SK-N-SH (cell line): ENCODE measurements around the gene ABCC5. TPM values are rescaled to one million over a fixed set of nuclear protein-coding genes. Genes with fewer than 3 reads are reported as not detected.

Experiments
- CTCF ChIA-PET: fragments of 300-600, 350-600 bp; formaldehyde crosslinking; extraction: SDS; loops from one replicate; lab custom pipeline; 2021; lab: Yijun Ruan, JAX
- POLR2A ChIA-PET: fragments of 350-600 bp; sonication (Branson Sonifier 250); formaldehyde crosslinking; extraction: SDS; loops from one replicate; lab custom pipeline; 2020; ENCODE audit warnings: antibody characterized with exemption, inconsistent platforms; lab: Yijun Ruan, JAX
- DNase-seq: peaks from one replicate; pipeline ENCODE4 v3.0.0; 2012
- H2AFZ ChIP-seq: fragments of 200-600 bp; sonication (generic); 2 replicates; pipeline ENCODE4 v1.8.1; 2016; ENCODE audit warnings: antibody characterized with exemption, mild to moderate bottlenecking, low read depth
- H3F3A ChIP-seq: fragments of 200-600 bp; sonication (generic); replicated peaks from 2 replicates; pipeline ENCODE3; 2016; ENCODE audit warnings: antibody characterized with exemption, mild to moderate bottlenecking; ENCODE audit not compliant: insufficient read depth
- H3K27ac ChIP-seq, 2 experiments: fragments of 200-500 bp in 1 of 2; fragments of 200-600 bp in 1 of 2; sonication (Bioruptor generic) in 1 of 2; sonication (generic), shearing (Covaris generic) in 1 of 2; 2 replicates each; pipeline versions ENCODE4 v1.5.1 to v1.6.1; 2014 to 2016; ENCODE audit warnings: low read depth in 2 of 2, inconsistent platforms in 1 of 2, low read length in 1 of 2, mild to moderate bottlenecking in 1 of 2, mixed read lengths in 1 of 2
- H3K27me3 ChIP-seq: fragments of 200-600 bp; sonication (generic), shearing (Covaris generic); 2 replicates; pipeline ENCODE4 v1.6.1; 2016; ENCODE audit warnings: mixed run types; ENCODE audit not compliant: insufficient read depth
- H3K36me3 ChIP-seq, 2 experiments: fragments of 200-500 bp in 1 of 2; fragments of 200-600 bp in 1 of 2; sonication (Bioruptor generic) in 1 of 2; sonication (generic) in 1 of 2; replicated peaks in 1 of 2; 2 replicates each; pipeline versions ENCODE3 to v1.5.1; 2014 to 2016; ENCODE audit warnings: low read length in 1 of 2, mild to moderate bottlenecking in 1 of 2; ENCODE audit not compliant: insufficient read depth in 2 of 2, control insufficient read depth in 1 of 2
- H3K4me1 ChIP-seq, 2 experiments: fragments of 200-500 bp in 1 of 2; fragments of 200-600 bp in 1 of 2; sonication (Bioruptor generic) in 1 of 2; sonication (generic), shearing (Covaris generic) in 1 of 2; 2 replicates each; pipeline versions ENCODE4 v1.5.1 to v1.6.1; 2014 to 2016; ENCODE audit warnings: low read depth in 1 of 2, low read length in 1 of 2, mixed run types in 1 of 2; ENCODE audit not compliant: insufficient read depth in 2 of 2, control insufficient read depth in 1 of 2
- H3K4me2 ChIP-seq: fragments of 200-600 bp; sonication (generic), shearing (Covaris generic); 2 replicates; pipeline ENCODE4 v1.6.1; 2017; ENCODE audit warnings: mixed run types
- H3K4me3 ChIP-seq, 2 experiments: fragments of 200-500 bp in 1 of 2; fragments of 200-600 bp in 1 of 2; sonication (Bioruptor generic) in 1 of 2; sonication (generic), shearing (Covaris generic) in 1 of 2; 2 replicates each; pipeline versions ENCODE4 v1.5.1 to v1.8.1; 2014 to 2016; ENCODE audit warnings: low read depth in 2 of 2, inconsistent platforms in 1 of 2, low read length in 1 of 2, mild to moderate bottlenecking in 1 of 2, mixed read lengths in 1 of 2, moderate library complexity in 1 of 2
- H3K79me2 ChIP-seq: fragments of 200-600 bp; sonication (generic); 2 replicates; pipeline ENCODE4 v1.8.1; 2017; ENCODE audit warnings: mild to moderate bottlenecking; ENCODE audit not compliant: insufficient read depth
- H3K9ac ChIP-seq: fragments of 200-600 bp; sonication (generic); 2 replicates; pipeline ENCODE4 v1.6.1; 2017; ENCODE audit warnings: mixed run types
- H3K9me2 ChIP-seq: fragments of 200-600 bp; sonication (generic); 2 replicates; pipeline ENCODE4 v1.6.1; 2017; ENCODE audit warnings: mixed run types
- H3K9me3 ChIP-seq: fragments of 200-600 bp; sonication (generic); 2 replicates; pipeline ENCODE4 v1.6.1; 2017; ENCODE audit warnings: mixed run types, mild to moderate bottlenecking, moderate library complexity
- H4K20me1 ChIP-seq: fragments of 200-600 bp; sonication (generic); 2 replicates; pipeline ENCODE4 v1.6.1; 2017; ENCODE audit warnings: mild to moderate bottlenecking, mixed run types; ENCODE audit not compliant: insufficient read depth
- FOSL2 ChIP-seq: IDR thresholded peaks from 2 replicates; pipeline ENCODE4 v1.4.0; 2012; ENCODE audit warnings: low read depth, mild to moderate bottlenecking, moderate library complexity, borderline replicate concordance
- FOXJ3 ChIP-seq: sonication (generic); formaldehyde crosslinking; IDR thresholded peaks from 2 replicates; pipeline ENCODE4 v1.5.1; 2020; ENCODE audit warnings: mild to moderate bottlenecking, missing genetic modification reagents
- GABPA ChIP-seq: IDR thresholded peaks from 2 replicates; pipeline ENCODE4 v1.4.0; 2012; ENCODE audit warnings: low read depth, mild to moderate bottlenecking
- GATA2 ChIP-seq: sonication (generic); formaldehyde crosslinking; IDR thresholded peaks from 2 replicates; pipeline ENCODE4 v1.5.0; 2020; ENCODE audit warnings: mild to moderate bottlenecking, missing genetic modification reagents
- NFIC ChIP-seq: IDR thresholded peaks from 2 replicates; pipeline ENCODE4 v1.4.0; 2012; ENCODE audit warnings: borderline replicate concordance
- NRF1 ChIP-seq: IDR thresholded peaks from 2 replicates; pipeline ENCODE4 v1.6.1; 2012; ENCODE audit warnings: low read depth, mild to moderate bottlenecking, low read length
- POLR2AphosphoS5 ChIP-seq: IDR thresholded peaks from 2 replicates; pipeline ENCODE4 v1.6.1; 2012; ENCODE audit warnings: low read depth, low read length
- RAD21 ChIP-seq: IDR thresholded peaks from 2 replicates; pipeline ENCODE4 v1.6.1; 2012; ENCODE audit warnings: mild to moderate bottlenecking, low read length
- RCOR1 ChIP-seq: fragments of 150-350 bp; IDR thresholded peaks from 2 replicates; pipeline ENCODE4 v1.6.1; 2017; ENCODE audit warnings: antibody characterized with exemption, low read length
- RFX5 ChIP-seq: IDR thresholded peaks from 2 replicates; pipeline ENCODE4 v1.6.1; 2012; ENCODE audit warnings: mild to moderate bottlenecking, improper control_type of control experiment, low read length
- YY1 ChIP-seq: IDR thresholded peaks from 2 replicates; pipeline ENCODE4 v1.4.0; 2012; ENCODE audit warnings: low read depth, mild to moderate bottlenecking
- WGBS: methylation state at CpG from one replicate; pipeline ENCODE4 v1.1.6; 2017; ENCODE audit warnings: low lambda C conversion rate; 5-methylcytosine and 5-hydroxymethylcytosine counted together
- polyA plus RNA-seq, 3 experiments: library from polyadenylated mRNA; depleted of rRNA; stranded (reverse); fragments of >200 nt; gene quantifications; 2 replicates each; pipeline ENCODE4 v1.2.3, GENCODE V29; 2012
- TF ChIP-seq, protein P1 (sequence below): IDR thresholded peaks from 2 replicates; pipeline ENCODE4 v1.4.0; 2012; ENCODE audit warnings: low read depth
- TF ChIP-seq, protein P2 (sequence below): IDR thresholded peaks from 2 replicates; pipeline ENCODE4; 2012
- TF ChIP-seq, protein P3 (sequence below): IDR thresholded peaks from 2 replicates; pipeline ENCODE4 v1.4.0; 2012; ENCODE audit warnings: low read depth, borderline replicate concordance
- TF ChIP-seq, protein P4 (sequence below): fragments of 200-600 bp; sonication (generic); IDR thresholded peaks from 2 replicates; pipeline ENCODE4 v1.6.1; 2017; ENCODE audit warnings: antibody characterized with exemption, mild to moderate bottlenecking, moderate library complexity

Gene ABCC5
- polyA plus RNA-seq, 1 of the 3 experiments (the other 2 are of a cell fraction): 25.9 TPM

DNA sequence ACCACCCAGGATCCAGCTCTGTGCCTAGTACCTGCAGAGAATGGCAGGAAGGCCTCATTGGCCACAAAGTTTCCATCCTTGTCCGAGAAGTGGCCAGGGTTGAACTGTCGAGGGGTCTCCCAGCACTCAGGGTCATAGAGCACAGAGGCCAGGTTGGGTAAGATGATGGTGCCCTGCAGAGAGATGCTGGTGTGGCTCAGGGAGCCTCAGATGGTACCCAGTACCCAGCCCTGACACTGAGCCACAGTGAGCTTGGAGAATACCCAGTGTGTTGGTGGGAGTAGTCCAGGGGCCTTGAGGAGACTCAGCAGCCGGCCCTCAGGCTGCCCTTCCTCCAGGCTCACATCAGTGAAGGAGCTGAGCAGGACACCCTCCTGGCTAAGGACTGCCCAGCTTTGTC is 121.5 kb downstream of the ABCC5 start:
- no peak overlapping the region for H3K27ac ChIP-seq
- H4K20me1 ChIP-seq: no peaks in the 10 kb centered on the region
- no peaks in the 10 kb centered on the region for H3K4me1 ChIP-seq
- no peak for TF ChIP-seq POLR2AphosphoS5
- TF ChIP-seq GABPA: no peak
- TF ChIP-seq RAD21: no peak
- TF ChIP-seq RCOR1: no peak
- TF ChIP-seq RFX5: no peak
- TF ChIP-seq GATA2 (CRISPR knock-in tag): no peak
- TF ChIP-seq FOSL2: no peak
- TF ChIP-seq, protein P1, sequence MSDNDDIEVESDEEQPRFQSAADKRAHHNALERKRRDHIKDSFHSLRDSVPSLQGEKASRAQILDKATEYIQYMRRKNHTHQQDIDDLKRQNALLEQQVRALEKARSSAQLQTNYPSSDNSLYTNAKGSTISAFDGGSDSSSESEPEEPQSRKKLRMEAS: no peak
- TF ChIP-seq, protein P2, sequence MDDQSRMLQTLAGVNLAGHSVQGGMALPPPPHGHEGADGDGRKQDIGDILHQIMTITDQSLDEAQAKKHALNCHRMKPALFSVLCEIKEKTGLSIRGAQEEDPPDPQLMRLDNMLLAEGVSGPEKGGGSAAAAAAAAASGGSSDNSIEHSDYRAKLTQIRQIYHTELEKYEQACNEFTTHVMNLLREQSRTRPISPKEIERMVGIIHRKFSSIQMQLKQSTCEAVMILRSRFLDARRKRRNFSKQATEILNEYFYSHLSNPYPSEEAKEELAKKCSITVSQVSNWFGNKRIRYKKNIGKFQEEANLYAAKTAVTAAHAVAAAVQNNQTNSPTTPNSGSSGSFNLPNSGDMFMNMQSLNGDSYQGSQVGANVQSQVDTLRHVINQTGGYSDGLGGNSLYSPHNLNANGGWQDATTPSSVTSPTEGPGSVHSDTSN: no peak
- TF ChIP-seq YY1: no peak
- TF ChIP-seq, protein P3, sequence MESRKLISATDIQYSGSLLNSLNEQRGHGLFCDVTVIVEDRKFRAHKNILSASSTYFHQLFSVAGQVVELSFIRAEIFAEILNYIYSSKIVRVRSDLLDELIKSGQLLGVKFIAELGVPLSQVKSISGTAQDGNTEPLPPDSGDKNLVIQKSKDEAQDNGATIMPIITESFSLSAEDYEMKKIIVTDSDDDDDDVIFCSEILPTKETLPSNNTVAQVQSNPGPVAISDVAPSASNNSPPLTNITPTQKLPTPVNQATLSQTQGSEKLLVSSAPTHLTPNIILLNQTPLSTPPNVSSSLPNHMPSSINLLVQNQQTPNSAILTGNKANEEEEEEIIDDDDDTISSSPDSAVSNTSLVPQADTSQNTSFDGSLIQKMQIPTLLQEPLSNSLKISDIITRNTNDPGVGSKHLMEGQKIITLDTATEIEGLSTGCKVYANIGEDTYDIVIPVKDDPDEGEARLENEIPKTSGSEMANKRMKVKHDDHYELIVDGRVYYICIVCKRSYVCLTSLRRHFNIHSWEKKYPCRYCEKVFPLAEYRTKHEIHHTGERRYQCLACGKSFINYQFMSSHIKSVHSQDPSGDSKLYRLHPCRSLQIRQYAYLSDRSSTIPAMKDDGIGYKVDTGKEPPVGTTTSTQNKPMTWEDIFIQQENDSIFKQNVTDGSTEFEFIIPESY: no peak
- no peak for TF ChIP-seq FOXJ3 (CRISPR knock-in tag)
- TF ChIP-seq, protein P4, sequence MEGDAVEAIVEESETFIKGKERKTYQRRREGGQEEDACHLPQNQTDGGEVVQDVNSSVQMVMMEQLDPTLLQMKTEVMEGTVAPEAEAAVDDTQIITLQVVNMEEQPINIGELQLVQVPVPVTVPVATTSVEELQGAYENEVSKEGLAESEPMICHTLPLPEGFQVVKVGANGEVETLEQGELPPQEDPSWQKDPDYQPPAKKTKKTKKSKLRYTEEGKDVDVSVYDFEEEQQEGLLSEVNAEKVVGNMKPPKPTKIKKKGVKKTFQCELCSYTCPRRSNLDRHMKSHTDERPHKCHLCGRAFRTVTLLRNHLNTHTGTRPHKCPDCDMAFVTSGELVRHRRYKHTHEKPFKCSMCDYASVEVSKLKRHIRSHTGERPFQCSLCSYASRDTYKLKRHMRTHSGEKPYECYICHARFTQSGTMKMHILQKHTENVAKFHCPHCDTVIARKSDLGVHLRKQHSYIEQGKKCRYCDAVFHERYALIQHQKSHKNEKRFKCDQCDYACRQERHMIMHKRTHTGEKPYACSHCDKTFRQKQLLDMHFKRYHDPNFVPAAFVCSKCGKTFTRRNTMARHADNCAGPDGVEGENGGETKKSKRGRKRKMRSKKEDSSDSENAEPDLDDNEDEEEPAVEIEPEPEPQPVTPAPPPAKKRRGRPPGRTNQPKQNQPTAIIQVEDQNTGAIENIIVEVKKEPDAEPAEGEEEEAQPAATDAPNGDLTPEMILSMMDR: no peak
- TF ChIP-seq NFIC: no peak
- no peak for TF ChIP-seq NRF1
- no peaks in the 10 kb centered on the region for H3K79me2 ChIP-seq
- H3K9me2 ChIP-seq: no peaks in the 10 kb centered on the region
- H3K4me3 ChIP-seq: no peak overlapping the region
- H3K9me3 ChIP-seq: no peaks in the 10 kb centered on the region
- no peaks in the 10 kb centered on the region for H3K27me3 ChIP-seq
- WGBS: 19% methylated on average over 2 of the region's 3 CpGs
- DNase-seq: no peak
- H3K4me2 ChIP-seq: no peak overlapping the region
- ChIA-PET CTCF (interaction anchor here (0.6 to 5.1 kb wide), 37 partner anchors 8 to 443 kb away, joined by 3 to 55 read pairs (median 5); partner anchors contain the start of genes ABCC5, EEF1AKMT4, EIF2B5 and PARL), POLR2A (interaction anchor here (0.7 to 1.0 kb wide), 2 partner anchors 11 to 120 kb away, joined by 3 to 4 read pairs; partner anchors contain the start of gene PARL)
- H3K36me3 ChIP-seq: no peaks in the 10 kb centered on the region
- no peaks in the 10 kb centered on the region for H3F3A ChIP-seq
- H2AFZ ChIP-seq: no peak overlapping the region
- H3K9ac ChIP-seq: no peak overlapping the region
